HG03175 (cell line): ENCODE measurements around the gene TNFSF12.

Experiments used
- ATAC-seq: cut with Tn5 transposase; IDR thresholded peaks from one replicate; pipeline ENCODE4 v1.9.1; 2021; ENCODE audit warnings: mild to moderate bottlenecking, moderate library complexity; ENCODE audit not compliant: unreplicated experiment

The TNFSF12 gene

GRCh38 chr17:7563115-7563869 lies 14.4 kb downstream of the TNFSF12 start:
- no peak for ATAC-seq

GRCh38 chr17:7569571-7569970 lies 20.7 kb downstream of the TNFSF12 start:
- ATAC-seq: no peak

DNA sequence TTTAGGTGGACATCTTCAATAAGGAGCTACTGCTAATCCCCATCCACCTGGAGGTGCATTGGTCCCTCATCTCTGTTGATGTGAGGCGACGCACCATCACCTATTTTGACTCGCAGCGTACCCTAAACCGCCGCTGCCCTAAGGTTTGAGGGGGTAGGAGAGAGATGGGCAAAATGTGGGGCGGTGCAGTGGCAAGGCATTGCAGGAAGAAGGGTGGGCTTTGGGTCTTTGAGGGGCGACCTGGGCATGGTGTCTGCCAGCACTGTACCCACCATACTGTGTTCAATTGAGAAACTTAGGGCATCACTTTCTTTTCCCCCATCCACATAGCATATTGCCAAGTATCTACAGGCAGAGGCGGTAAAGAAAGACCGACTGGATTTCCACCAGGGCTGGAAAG lies 21.5 kb downstream of the TNFSF12 start:
- ATAC-seq: no peak

DNA sequence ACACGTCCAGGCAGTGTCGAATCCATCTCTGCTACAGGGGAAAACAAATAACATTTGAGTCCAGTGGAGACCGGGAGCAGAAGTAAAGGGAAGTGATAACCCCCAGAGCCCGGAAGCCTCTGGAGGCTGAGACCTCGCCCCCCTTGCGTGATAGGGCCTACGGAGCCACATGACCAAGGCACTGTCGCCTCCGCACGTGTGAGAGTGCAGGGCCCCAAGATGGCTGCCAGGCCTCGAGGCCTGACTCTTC lies 23.4 kb downstream of the TNFSF12 start:
- no peak for ATAC-seq

DNA sequence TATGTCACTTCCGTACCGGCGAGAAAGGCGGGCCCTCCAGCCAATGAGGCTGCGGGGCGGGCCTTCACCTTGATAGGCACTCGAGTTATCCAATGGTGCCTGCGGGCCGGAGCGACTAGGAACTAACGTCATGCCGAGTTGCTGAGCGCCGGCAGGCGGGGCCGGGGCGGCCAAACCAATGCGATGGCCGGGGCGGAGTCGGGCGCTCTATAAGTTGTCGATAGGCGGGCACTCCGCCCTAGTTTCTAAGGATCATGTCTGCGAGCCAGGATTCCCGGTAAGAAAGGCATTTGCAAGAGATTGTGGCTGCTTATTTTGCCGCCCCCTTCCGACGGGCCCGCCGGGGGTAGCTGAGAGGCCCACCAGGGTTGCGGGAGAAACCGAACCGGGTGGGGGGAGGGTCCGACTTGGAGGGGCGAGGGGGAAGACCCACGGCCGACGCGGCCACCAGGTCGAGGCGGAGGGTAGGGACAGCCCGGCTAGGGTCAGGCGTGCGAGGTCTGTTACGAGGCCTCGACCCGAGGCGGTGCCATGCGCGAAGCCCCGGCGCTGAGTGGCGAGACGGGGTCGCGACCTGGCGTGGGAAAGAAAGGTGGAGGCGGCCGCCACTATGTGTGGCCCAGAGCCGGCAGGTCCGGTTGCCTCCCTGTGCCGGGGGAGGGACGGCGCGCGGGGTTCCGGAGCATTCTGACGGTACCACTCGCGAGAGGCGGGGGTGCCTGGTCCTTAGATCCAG lies 23.9 kb downstream of the TNFSF12 start:
- peak; percentile 93 for ATAC-seq

DNA sequence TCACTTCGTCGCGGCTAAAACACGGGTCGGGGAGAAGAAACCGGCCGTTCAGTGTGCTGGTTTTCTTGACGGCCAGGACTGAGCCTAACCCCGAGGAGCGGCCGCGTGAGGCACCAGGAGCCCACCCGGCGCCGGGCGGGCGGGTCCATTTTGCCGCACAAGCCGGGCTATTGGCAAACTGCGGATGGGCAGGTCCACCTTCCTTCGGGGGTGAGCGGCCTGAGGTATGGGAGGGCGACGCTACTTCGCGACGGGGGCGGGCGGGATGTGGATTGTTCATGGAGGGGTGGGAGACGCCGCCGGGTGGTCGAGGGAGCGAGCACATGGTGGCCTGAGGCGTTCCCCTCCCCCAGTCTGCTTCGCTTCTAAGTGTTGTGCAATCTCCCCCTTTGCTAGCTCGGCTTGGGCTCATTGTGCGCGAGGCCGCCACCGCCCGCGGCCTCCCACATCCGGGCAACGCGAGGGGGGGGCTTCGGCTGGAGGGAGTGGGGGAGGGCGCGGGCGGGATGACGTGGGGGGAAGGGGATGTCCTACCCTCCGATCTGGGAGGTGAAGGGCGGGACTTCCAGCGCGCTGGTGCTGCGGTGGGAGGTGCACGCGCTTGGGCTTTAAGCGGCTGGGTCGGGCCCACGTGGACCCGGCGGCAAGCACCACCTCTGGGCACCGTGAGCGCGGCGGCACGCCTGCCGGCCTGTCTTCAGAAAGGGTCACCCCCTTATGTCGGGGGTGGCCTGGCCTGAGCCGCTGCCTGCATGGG lies 24.6 kb downstream of the TNFSF12 start:
- ATAC-seq: peak; percentile 24

DNA sequence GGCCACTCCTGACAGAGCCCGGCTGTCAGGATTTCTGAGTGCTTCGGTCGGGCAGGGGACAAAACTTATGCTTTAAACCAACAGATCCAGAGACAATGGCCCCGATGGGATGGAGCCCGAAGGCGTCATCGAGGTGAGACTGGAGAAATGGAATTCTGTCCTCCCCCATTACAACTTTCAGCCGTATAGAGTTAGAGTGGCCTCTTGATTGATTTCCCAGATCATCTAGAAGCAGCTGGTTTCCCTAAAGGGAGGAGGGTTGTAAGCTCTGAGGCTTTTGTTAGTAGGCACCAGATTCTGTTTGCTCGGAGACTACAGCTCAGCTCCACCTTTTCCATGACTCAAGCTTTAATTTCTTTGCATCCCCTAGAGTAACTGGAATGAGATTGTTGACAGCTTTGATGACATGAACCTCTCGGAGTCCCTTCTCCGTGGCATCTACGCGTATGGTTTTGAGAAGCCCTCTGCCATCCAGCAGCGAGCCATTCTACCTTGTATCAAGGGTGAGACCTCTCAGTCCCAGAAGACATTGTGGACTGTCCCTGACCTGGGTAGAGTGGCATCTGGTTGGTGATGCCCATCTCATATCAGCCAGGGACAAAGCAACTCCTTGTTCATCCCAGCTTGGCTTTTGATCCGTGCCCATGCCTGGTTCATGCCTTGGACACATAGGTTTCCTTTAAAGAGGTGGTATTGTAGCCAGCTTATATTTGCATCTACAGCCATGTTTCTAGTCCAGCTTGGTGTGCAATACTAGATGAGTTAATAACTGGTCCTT lies 25.5 kb downstream of the TNFSF12 start:
- no peak for ATAC-seq

DNA sequence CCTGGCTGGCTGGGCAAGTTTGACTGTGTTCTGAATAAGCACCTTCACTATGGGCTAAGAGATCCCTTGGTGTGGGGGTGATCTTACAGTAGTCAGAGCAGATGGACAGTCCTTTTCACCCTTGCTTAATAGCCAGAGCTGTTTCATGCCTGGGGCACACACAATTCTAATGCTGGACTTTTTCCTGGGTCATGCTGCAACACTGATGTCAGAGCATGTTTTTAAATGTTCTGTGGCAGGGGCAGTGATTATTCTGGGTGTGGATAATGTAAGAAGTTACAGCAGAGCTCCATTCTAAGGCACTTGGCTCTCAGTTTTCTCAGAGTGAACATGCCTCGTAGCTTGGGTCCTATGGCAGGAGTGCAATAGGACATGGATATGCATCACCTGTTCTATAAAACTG lies 26.6 kb downstream of the TNFSF12 start:
- ATAC-seq: no peak

- ATAC-seq: no peak
Observed at GRCh38 chr17:7575959-7576358, 27.1 kb downstream of the TNFSF12 start.

DNA sequence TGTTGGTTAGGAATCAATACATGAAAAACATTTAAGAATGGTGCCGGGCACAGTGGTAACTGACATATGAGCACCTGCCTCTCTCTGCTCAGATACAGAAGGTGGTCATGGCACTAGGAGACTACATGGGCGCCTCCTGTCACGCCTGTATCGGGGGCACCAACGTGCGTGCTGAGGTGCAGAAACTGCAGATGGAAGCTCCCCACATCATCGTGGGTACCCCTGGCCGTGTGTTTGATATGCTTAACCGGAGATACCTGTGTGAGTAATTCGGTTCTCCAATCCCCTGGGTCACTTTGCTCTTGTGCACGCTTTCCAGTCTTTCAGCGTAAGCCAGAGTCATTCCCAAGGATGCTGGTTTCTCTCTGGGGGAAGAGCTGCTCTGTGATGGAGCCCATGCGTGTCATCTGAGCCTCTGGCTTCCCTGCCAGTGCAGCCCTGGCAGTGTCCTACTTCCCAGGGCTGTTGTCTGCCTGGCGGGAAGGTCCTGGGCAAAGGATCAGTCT lies 27.6 kb downstream of the TNFSF12 start:
- no peak for ATAC-seq

- ATAC-seq: no peak
Observed at GRCh38 chr17:7577327-7578199, 28.7 kb downstream of the TNFSF12 start.

GRCh38 chr17:7579001-7579833 lies 30.4 kb downstream of the TNFSF12 start, which contains the start of gene CD68:
TSS of gene CD68 (plus strand) at chr17:7579638. CDS start at chr17:7579678, 40 bp downstream.
- ATAC-seq: peak; percentile 39

DNA sequence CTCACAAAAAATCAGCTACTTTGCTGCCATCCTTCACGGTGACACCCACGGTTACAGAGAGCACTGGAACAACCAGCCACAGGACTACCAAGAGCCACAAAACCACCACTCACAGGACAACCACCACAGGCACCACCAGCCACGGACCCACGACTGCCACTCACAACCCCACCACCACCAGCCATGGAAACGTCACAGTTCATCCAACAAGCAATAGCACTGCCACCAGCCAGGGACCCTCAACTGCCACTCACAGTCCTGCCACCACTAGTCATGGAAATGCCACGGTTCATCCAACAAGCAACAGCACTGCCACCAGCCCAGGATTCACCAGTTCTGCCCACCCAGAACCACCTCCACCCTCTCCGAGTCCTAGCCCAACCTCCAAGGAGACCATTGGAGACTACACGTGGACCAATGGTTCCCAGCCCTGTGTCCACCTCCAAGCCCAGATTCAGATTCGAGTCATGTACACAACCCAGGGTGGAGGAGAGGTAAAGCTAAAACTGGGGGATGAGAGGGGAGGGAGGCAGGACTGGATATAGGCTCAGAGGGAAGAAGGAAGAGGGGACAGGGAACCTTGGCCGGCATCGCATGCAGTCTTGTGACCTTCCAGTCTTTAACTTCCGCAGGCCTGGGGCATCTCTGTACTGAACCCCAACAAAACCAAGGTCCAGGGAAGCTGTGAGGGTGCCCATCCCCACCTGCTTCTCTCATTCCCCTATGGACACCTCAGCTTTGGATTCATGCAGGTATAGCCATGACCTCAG lies 31.2 kb downstream of the TNFSF12 start:
- no peak for ATAC-seq

DNA sequence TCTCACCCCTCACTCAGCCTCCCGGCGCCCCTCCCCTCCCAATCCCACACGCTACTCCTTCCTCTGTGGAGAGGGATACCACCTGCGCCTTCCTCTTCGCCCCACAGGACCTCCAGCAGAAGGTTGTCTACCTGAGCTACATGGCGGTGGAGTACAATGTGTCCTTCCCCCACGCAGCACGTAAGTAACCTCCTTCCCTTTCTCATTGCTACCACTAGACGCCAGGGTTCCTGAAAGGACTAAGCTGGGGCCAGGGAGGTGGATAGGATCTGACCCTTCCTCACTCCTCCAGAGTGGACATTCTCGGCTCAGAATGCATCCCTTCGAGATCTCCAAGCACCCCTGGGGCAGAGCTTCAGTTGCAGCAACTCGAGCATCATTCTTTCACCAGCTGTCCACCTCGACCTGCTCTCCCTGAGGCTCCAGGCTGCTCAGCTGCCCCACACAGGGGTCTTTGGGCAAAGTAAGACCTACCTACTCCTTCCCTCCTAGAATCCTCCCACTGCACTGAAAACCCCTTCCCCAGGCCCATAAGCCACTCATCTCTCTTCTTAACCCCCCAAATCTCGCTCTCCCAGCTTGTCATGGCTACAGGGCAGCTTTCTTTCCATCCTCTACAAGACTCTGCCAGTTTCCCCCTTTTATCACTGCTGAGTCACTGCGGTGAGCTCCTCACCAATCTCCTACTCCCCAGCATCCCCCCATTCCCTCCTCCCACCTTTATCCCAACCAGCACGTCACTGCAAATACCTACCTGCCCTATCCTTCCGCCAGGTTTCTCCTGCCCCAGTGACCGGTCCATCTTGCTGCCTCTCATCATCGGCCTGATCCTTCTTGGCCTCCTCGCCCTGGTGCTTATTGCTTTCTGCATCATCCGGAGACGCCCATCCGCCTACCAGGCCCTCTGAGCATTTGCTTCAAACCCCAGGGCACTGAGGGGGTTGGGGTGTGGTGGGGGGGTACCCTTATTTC lies 32.0 kb downstream of the TNFSF12 start:
- no peak for ATAC-seq

DNA sequence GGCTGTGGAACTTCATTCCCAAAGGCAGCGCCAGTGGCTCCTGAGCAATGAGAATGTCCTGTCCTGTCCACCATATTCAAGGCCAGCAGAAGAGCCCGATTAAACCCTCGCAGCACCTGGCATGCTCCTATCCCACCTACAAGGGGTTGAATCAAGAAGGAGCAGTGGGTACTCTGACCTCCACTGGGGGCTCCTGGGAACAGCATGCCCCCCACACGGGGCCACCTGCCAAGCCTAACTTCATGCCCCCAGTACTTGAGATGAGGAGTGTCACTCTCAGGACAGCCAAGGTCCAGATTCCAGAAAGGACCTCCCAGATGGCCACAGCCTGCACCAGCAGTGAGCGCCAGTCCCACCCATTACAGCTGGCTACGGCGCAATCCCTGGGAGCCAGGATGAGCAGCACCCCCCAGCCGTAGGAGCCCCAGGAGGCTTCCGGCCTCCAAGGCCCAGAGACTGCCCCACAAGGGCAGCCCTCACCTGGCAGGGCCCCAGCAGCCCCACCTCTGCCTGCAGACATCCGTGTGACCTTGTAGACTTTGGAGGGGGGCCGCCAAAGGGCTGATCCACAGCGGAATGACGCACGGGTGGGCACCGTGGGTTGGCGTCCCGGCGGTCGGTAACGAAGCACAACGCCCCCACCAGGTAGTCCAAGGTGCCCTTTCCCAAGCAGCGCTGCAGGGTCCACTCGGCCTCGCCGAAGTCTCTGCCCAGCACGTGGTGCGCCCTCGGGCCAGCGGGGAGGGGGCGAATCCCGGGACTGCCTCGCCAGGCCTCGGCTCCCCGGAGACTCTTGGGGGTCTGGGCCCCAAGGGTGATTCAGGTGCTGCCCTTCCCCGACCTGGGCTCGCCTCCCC lies 33.8 kb downstream of the TNFSF12 start:
- no peak for ATAC-seq
